ENCODE measurements around the gene PLAU. TPM values are rescaled to one million over a fixed set of nuclear protein-coding genes. Genes with fewer than 3 reads are reported as not detected.

Gene PLAU
- total RNA-seq, 4 donors from 2014 or later = 0.83 to 5.0 (median 2.3) TPM

DNA sequence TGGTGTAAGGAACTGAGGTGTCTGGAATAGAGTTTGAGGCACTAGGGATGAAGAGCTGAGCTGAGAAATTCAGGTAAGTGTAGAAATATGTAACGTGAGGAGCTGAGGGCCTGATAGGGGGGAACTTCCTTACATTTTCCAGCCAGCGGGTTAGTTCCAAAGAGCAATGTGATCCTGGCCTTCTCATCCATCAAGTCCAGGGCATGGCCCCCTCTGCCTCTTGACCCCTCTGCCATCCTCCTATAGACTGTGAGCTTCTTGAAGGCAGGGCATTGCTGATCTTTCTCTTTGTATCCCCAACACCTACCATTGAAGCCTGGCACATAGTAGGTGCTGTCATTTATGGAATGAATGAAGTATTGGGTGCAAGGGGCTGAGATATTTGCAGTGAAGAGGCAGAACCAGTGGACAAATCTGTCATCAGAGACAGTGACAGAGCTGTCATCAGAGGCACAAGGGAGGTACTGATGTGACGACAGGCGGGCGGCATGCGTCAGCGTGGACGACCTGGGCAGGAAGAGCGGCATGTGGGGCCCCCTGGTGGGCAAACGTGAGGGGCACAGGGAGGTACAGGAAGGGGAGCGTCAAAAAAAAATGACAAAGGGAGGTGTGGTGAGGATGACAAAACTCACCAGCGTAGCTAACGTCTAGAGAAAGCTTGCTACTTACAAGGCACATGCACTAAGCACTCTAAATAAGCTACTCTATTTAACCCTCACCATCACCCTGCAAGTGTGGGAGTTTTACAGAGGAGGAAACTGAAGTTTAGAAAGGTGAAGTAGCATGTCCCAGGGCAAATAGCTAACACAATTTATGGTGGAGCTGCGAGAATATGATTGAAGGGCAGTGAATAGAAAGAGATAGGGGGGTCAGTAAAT is 31.4 kb upstream of the PLAU start:
- in situ Hi-C loops (cut with MboI; ENCODE audit: low sequenced_read_pairs in 4 of 4) = loop anchor here (5.0 to 10.0 kb wide), 4 partner anchors 32 to 205 kb away; no protein-coding TSS in a partner anchor
- peak overlapping the region in 3 of 4 donors; percentile 45 to 55 (median 47) for H3K27ac ChIP-seq
- peak; percentile 76 to 77 for ATAC-seq

DNA sequence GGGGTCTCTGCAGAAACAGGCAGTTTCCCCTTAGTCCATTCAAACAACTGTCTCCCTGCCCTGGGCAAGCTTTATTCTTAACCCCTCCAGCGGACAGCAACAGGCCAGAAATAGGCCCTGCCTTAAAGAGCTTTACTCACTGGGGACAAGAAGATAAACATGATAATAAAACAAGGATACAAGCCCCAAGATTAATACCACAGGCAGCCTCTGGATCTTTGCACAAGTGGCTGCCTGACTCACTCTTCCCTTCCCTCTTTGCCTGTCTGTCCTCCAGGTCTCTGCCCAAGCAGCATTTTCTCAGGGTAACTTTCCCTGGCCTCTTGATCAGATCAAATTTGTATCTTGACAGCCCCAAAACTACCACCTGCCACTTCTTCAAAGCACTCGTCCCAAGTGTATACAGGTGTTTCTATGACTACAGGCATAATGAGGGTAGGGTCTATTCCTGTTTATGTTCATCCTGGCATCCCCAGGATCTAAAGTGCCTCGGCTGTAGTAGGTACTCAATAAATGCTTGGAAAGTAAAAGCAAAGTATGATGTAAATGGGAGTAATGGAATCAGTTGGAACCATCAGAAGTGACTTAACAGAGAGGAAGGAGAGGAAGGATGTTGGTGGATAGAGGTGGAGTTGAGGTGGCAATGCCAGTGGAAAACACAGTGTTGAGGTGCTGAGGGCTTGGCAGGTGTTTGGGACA is 29.6 kb upstream of the PLAU start:
- ATAC-seq = no peak
- intact Hi-C loops (cut with DNase I; ENCODE audit: low total_unique reads) = no loop called here
- in situ Hi-C loops (cut with MboI; ENCODE audit: low sequenced_read_pairs in 4 of 4) = loop anchor here (5.0 to 10.0 kb wide), 4 partner anchors 34 to 203 kb away; no protein-coding TSS in a partner anchor

More for the DNA sequence above, 31.4 kb upstream of the PLAU start:
- H3K4me3 ChIP-seq = no peak overlapping the region
- intact Hi-C loops (cut with DNase I; ENCODE audit: low total_unique reads) = loop anchor here (1.0 to 10.0 kb wide), 4 partner anchors 30 to 1235 kb away; partner anchors contain the start of genes SAMD8 and ZSWIM8
- H3K4me1 ChIP-seq = peaks cover 16 to 23% of the 10 kb centered on the region in 2 donors
- no peak for TF ChIP-seq POLR2A (IDR thresholded peaks at IDR 0.05)
- TF ChIP-seq, protein P1, sequence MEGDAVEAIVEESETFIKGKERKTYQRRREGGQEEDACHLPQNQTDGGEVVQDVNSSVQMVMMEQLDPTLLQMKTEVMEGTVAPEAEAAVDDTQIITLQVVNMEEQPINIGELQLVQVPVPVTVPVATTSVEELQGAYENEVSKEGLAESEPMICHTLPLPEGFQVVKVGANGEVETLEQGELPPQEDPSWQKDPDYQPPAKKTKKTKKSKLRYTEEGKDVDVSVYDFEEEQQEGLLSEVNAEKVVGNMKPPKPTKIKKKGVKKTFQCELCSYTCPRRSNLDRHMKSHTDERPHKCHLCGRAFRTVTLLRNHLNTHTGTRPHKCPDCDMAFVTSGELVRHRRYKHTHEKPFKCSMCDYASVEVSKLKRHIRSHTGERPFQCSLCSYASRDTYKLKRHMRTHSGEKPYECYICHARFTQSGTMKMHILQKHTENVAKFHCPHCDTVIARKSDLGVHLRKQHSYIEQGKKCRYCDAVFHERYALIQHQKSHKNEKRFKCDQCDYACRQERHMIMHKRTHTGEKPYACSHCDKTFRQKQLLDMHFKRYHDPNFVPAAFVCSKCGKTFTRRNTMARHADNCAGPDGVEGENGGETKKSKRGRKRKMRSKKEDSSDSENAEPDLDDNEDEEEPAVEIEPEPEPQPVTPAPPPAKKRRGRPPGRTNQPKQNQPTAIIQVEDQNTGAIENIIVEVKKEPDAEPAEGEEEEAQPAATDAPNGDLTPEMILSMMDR (IDR thresholded peaks at IDR 0.05 in 4 of 5, conservative IDR thresholded peaks at IDR 0.05 in 1 of 5) = peak; percentile 88 to 98 (median 97)
- no peaks in the 10 kb centered on the region for H3K9me3 ChIP-seq
- peak; percentile 69 to 84 for DNase-seq
- H3K27me3 ChIP-seq = no peaks in the 10 kb centered on the region
- H3K36me3 ChIP-seq = no peaks in the 10 kb centered on the region

DNA sequence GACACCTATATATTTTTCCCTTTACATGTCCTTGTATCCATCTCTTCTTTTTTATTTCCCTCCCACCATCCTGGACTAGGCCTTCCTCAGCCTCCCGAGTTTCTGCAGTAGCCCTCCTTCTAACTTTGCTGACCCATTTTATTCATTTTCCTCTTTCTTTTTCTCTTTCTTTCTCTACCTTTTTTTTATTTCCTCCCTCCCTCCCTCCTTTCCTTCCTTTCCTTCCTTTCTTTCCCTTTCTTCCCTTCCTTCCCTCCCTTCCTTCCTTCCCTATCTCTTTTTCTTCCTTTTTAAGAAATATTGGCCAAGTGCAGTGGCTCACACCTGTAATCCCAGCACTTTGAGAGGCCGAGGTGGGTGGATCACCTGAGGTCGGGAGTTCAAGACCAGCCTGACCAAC is 26.9 kb upstream of the PLAU start:
- intact Hi-C loops (cut with DNase I; ENCODE audit: low total_unique reads) (no loop called here), in situ Hi-C loops (cut with MboI; ENCODE audit: low sequenced_read_pairs in 4 of 4) (loop anchor here (5.0 to 10.0 kb wide), 4 partner anchors 37 to 201 kb away; no protein-coding TSS in a partner anchor)
- no peak for TF ChIP-seq POLR2A (IDR thresholded peaks at IDR 0.05)
- TF ChIP-seq, protein P1 (IDR thresholded peaks at IDR 0.05 in 4 of 5, conservative IDR thresholded peaks at IDR 0.05 in 1 of 5) = no peak
- Histone ChIP-seq H3K36me3 (no peaks in the 10 kb centered on the region), H3K4me1 (peaks cover 28 to 29% of the 10 kb centered on the region in 2 donors), H3K4me3 (no peak overlapping the region), H3K27ac (no peak overlapping the region), H3K27me3 (no peaks in the 10 kb centered on the region), H3K9me3 (no peaks in the 10 kb centered on the region)
- no peak for ATAC-seq
- no peak for DNase-seq

More for the DNA sequence above, 29.6 kb upstream of the PLAU start:
- Histone ChIP-seq H3K27ac (no peak overlapping the region), H3K36me3 (no peaks in the 10 kb centered on the region), H3K4me3 (no peak overlapping the region), H3K4me1 (peaks cover 7 to 15% of the 10 kb centered on the region in 2 donors), H3K9me3 (no peaks in the 10 kb centered on the region), H3K27me3 (no peaks in the 10 kb centered on the region)
- DNase-seq = no peak
- TF ChIP-seq, protein P1 (IDR thresholded peaks at IDR 0.05 in 4 of 5, conservative IDR thresholded peaks at IDR 0.05 in 1 of 5) = no peak
- TF ChIP-seq POLR2A (IDR thresholded peaks at IDR 0.05) = no peak

DNA sequence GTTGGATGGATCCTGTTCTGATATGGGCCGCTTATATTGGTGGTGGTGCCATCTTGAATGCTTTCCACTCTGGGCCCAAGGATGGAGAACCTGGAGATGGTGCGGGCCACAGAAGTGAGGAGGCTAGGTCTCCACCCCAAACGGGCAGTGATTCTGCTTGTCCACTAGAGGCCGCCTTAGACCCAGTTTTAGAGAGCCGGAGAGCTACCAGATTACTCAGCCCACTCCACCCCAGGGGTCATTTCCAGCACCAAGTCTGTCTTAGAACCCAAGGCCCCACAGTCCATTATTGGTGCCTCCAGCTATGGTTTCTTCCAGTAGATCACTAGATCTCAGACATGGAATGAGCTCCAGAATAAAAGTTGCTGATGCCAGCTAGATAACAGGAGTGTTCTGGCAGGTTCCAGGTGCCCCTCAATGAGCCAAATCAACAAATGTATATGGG is 24.8 kb upstream of the PLAU start:
- Histone ChIP-seq H3K4me3 (no peak overlapping the region), H3K9me3 (no peaks in the 10 kb centered on the region), H3K27me3 (no peaks in the 10 kb centered on the region), H3K4me1 (peaks cover 30 to 35% of the 10 kb centered on the region in 2 donors), H3K27ac (peak overlapping the region; percentile 68 to 92 (median 85)), H3K36me3 (no peaks in the 10 kb centered on the region)
- TF ChIP-seq, protein P1 (IDR thresholded peaks at IDR 0.05 in 4 of 5, conservative IDR thresholded peaks at IDR 0.05 in 1 of 5) = peak; percentile 86 to 92 (median 88)
- TF ChIP-seq POLR2A (IDR thresholded peaks at IDR 0.05) = no peak
- peak; percentile 66 to 75 for ATAC-seq
- intact Hi-C loops (cut with DNase I; ENCODE audit: low total_unique reads) = loop anchor here (1.0 to 5.0 kb wide), 5 partner anchors 54 to 195 kb away; partner anchors contain the start of gene VCL
- peak; percentile 61 to 74 for DNase-seq
- in situ Hi-C loops (cut with MboI; ENCODE audit: low sequenced_read_pairs in 4 of 4) = loop anchor here (5.0 to 10.0 kb wide), 5 partner anchors 51 to 199 kb away; no protein-coding TSS in a partner anchor

Data from gastrocnemius medialis (tissue), 4 donors.